ENCODE data around the gene FSTL4.

- TF ChIP-seq CTCF (IDR thresholded peaks at IDR 0.05; ENCODE audit: low read depth, low read length, missing input control): no peak
- TF ChIP-seq TAF1 (conservative IDR thresholded peaks at IDR 0.05): no peak
- TF ChIP-seq SP1 (IDR thresholded peaks at IDR 0.05): no peak
- no peak for TF ChIP-seq ZBTB33 (IDR thresholded peaks at IDR 0.05)
- no peak for TF ChIP-seq YY1 (IDR thresholded peaks at IDR 0.05)
- TF ChIP-seq MAX (IDR thresholded peaks at IDR 0.05): no peak
- no peak for TF ChIP-seq GABPA (IDR thresholded peaks at IDR 0.05 in 1 of 2, conservative IDR thresholded peaks at IDR 0.05 in 1 of 2)
- TF ChIP-seq REST (IDR thresholded peaks at IDR 0.05): no peak
- TF ChIP-seq RXRA (IDR thresholded peaks at IDR 0.05): peak; percentile 41 to 44
- peak in 1 of 2 donors; percentile 46 for TF ChIP-seq HNF4A (conservative IDR thresholded peaks at IDR 0.05)
- no peak for TF ChIP-seq RAD21 (IDR thresholded peaks at IDR 0.05)
Measured at GRCh38 chr5:133472829-133473228, 139.5 kb downstream of the FSTL4 start.

All from liver (tissue), 3 donors.